MM.1S (cell line): ENCODE data around the gene SLIT3.

ENCODE experiments used
- EZH2phosphoT487 ChIP-seq: fragments of 300-600 bp; sonication (generic); IDR thresholded peaks from 2 replicates; pipeline ENCODE4 v1.6.1; 2018; ENCODE audit warnings: antibody characterized with exemption, low read length
- TF ChIP-seq, protein P1 (sequence below): fragments of 300-600 bp; sonication (generic); IDR thresholded peaks from 2 replicates; pipeline ENCODE4 v1.5.1; 2016; ENCODE audit warnings: antibody characterized with exemption, low read length, mixed read lengths

GRCh38 chr5:168788786-168789185 is 512.2 kb downstream of the SLIT3 start:
- TF ChIP-seq EZH2phosphoT487, result no peak
- TF ChIP-seq, protein P1, sequence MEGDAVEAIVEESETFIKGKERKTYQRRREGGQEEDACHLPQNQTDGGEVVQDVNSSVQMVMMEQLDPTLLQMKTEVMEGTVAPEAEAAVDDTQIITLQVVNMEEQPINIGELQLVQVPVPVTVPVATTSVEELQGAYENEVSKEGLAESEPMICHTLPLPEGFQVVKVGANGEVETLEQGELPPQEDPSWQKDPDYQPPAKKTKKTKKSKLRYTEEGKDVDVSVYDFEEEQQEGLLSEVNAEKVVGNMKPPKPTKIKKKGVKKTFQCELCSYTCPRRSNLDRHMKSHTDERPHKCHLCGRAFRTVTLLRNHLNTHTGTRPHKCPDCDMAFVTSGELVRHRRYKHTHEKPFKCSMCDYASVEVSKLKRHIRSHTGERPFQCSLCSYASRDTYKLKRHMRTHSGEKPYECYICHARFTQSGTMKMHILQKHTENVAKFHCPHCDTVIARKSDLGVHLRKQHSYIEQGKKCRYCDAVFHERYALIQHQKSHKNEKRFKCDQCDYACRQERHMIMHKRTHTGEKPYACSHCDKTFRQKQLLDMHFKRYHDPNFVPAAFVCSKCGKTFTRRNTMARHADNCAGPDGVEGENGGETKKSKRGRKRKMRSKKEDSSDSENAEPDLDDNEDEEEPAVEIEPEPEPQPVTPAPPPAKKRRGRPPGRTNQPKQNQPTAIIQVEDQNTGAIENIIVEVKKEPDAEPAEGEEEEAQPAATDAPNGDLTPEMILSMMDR, result no peak
